Coronary artery (tissue), 2 donors: ENCODE results near the gene PNPLA8.

Experiments used
- DNase-seq: peaks from one replicate; pipeline ENCODE4 v3.0.0-alpha.2; 2017; ENCODE audit warnings: low spot score
- H3K27ac ChIP-seq, 2 donors: fragments of 200-600 bp; sonication (generic); one replicate each; pipeline ENCODE4 v1.5.1; 2016 to 2019
- H3K4me3 ChIP-seq: fragments of 200-600 bp; sonication (generic); 2 replicates; pipeline ENCODE4 v1.5.1; 2016; ENCODE audit warnings: mild to moderate bottlenecking, moderate library complexity
- CTCF ChIP-seq: fragments of 200-600 bp; sonication (generic); IDR thresholded peaks from one replicate; pipeline ENCODE4 v1.5.1; 2019; ENCODE audit warnings: antibody characterized with exemption

The PNPLA8 gene

GRCh38 chr7:108537229-108537628 lies 11.3 kb upstream of the PNPLA8 start:
- no peak for DNase-seq
- Histone ChIP-seq H3K4me3 (no peak overlapping the region), H3K27ac (no peak overlapping the region)
- no peak for TF ChIP-seq CTCF

GRCh38 chr7:108535744-108536143 lies 9.8 kb upstream of the PNPLA8 start:
- H3K4me3 ChIP-seq: no peak overlapping the region
- no peak overlapping the region for H3K27ac ChIP-seq
- DNase-seq: no peak
- TF ChIP-seq CTCF: no peak

- DNase-seq: no peak
- Histone ChIP-seq H3K27ac (no peak overlapping the region), H3K4me3 (no peak overlapping the region)
- no peak for TF ChIP-seq CTCF
Measured at GRCh38 chr7:108535257-108535656, 9.3 kb upstream of the PNPLA8 start.

GRCh38 chr7:108533712-108534111 lies 7.8 kb upstream of the PNPLA8 start:
- Histone ChIP-seq H3K27ac (no peak overlapping the region), H3K4me3 (no peak overlapping the region)
- no peak for DNase-seq
- no peak for TF ChIP-seq CTCF

- no peak overlapping the region for H3K27ac ChIP-seq
- no peak overlapping the region for H3K4me3 ChIP-seq
- DNase-seq: no peak
- no peak for TF ChIP-seq CTCF
Measured at GRCh38 chr7:108529341-108529740, 3.4 kb upstream of the PNPLA8 start.

- Histone ChIP-seq H3K27ac (no peak overlapping the region), H3K4me3 (no peak overlapping the region)
- no peak for TF ChIP-seq CTCF
- DNase-seq: no peak
Measured at GRCh38 chr7:108528183-108528712, 2.3 kb upstream of the PNPLA8 start.

- DNase-seq: no peak
- Histone ChIP-seq H3K4me3 (peak overlapping the region; percentile 75), H3K27ac (peak overlapping the region; percentile 96 to 97)
- TF ChIP-seq CTCF: no peak
Measured at GRCh38 chr7:108526768-108527017, 758 bp upstream of the PNPLA8 start.
